Trophoblast cell (in vitro differentiated cells and primary cell): ENCODE measurements around the gene ANKRD60.

Source experiments
- DNase-seq, 2 donors: peaks; one replicate each; pipeline ENCODE4 v3.0.0-alpha.2; 2016
- H2AFZ ChIP-seq: 2 replicates; pipeline ENCODE4 v1.6.1; 2013; ENCODE audit warnings: low read length, moderate library complexity, mild to moderate bottlenecking; ENCODE audit not compliant: insufficient read depth, poor library complexity
- H2AK5ac ChIP-seq: 2 replicates; pipeline ENCODE4 v1.6.1; 2013; ENCODE audit warnings: mild to moderate bottlenecking, low read length
- H2BK120ac ChIP-seq: 2 replicates; pipeline ENCODE4 v1.6.1; 2013; ENCODE audit warnings: low read length, mild to moderate bottlenecking, moderate library complexity; ENCODE audit not compliant: insufficient read depth, poor library complexity
- H2BK12ac ChIP-seq: 2 replicates; pipeline ENCODE4 v1.6.1; 2013; ENCODE audit warnings: mild to moderate bottlenecking, low read length, moderate library complexity
- H2BK5ac ChIP-seq: 2 replicates; pipeline ENCODE4 v1.6.1; 2013; ENCODE audit warnings: low read length, low read depth, moderate library complexity, mild to moderate bottlenecking; ENCODE audit not compliant: poor library complexity
- H3K14ac ChIP-seq: 2 replicates; pipeline ENCODE4 v1.6.1; 2013; ENCODE audit warnings: mild to moderate bottlenecking, low read length
- H3K18ac ChIP-seq: 2 replicates; pipeline ENCODE4 v1.6.1; 2013; ENCODE audit warnings: mild to moderate bottlenecking, low read length
- H3K23ac ChIP-seq: 2 replicates; pipeline ENCODE4 v1.6.1; 2013; ENCODE audit warnings: low read length
- H3K27ac ChIP-seq: 2 replicates; pipeline ENCODE4 v1.5.1; 2013; ENCODE audit warnings: low read depth, mild to moderate bottlenecking, inconsistent platforms, low read length, moderate library complexity
- H3K27me3 ChIP-seq: 2 replicates; pipeline ENCODE4 v1.6.1; 2013; ENCODE audit warnings: inconsistent platforms, mild to moderate bottlenecking, low read length, moderate library complexity; ENCODE audit not compliant: insufficient read depth
- H3K36me3 ChIP-seq, 2 experiments: 1 replicate in 1 of 2; 2 replicates in 1 of 2; pipeline ENCODE4 v1.6.1; 2013; ENCODE audit warnings: low read length in 2 of 2, mild to moderate bottlenecking in 2 of 2, moderate library complexity in 1 of 2; ENCODE audit not compliant: insufficient read depth in 2 of 2, control insufficient read depth in 1 of 2
- H3K4ac ChIP-seq: 2 replicates; pipeline ENCODE4 v1.6.1; 2013; ENCODE audit warnings: low read depth, mild to moderate bottlenecking, low read length, moderate library complexity
- H3K4me1 ChIP-seq, 2 experiments: 1 replicate in 1 of 2; 2 replicates in 1 of 2; pipeline ENCODE4 v1.6.1; 2013; ENCODE audit warnings: low read length in 2 of 2, mild to moderate bottlenecking in 2 of 2, moderate library complexity in 1 of 2; ENCODE audit not compliant: insufficient read depth in 2 of 2, control insufficient read depth in 1 of 2
- H3K4me2 ChIP-seq: 2 replicates; pipeline ENCODE4 v1.6.1; 2013; ENCODE audit warnings: inconsistent platforms, mild to moderate bottlenecking, low read length, moderate library complexity
- H3K4me3 ChIP-seq: 2 replicates; pipeline ENCODE4 v1.5.1; 2013; ENCODE audit warnings: mild to moderate bottlenecking, low read depth, low read length, inconsistent platforms
- H3K79me1 ChIP-seq: one replicate; pipeline ENCODE4 v1.6.1; 2013; ENCODE audit warnings: low read length
- H3K79me2 ChIP-seq: 2 replicates; pipeline ENCODE4 v1.6.1; 2013; ENCODE audit warnings: low read length, mild to moderate bottlenecking; ENCODE audit not compliant: control insufficient read depth, insufficient read depth, poor library complexity
- H3K9ac ChIP-seq: 2 replicates; pipeline ENCODE4 v1.6.1; 2013; ENCODE audit warnings: mild to moderate bottlenecking, low read length
- H3K9me3 ChIP-seq: 2 replicates; pipeline ENCODE4 v1.6.1; 2013; ENCODE audit warnings: low read depth, mild to moderate bottlenecking, control low read depth, inconsistent platforms, low read length; ENCODE audit not compliant: insufficient read depth
- H4K12ac ChIP-seq: 2 replicates; pipeline ENCODE4 v1.6.1; 2013; ENCODE audit warnings: low read depth, mild to moderate bottlenecking, low read length, moderate library complexity
- H4K8ac ChIP-seq: 2 replicates; pipeline ENCODE4 v1.6.1; 2013; ENCODE audit warnings: low read depth, mild to moderate bottlenecking, low read length, moderate library complexity
- H4K91ac ChIP-seq: one replicate; pipeline ENCODE4 v1.6.1; 2013; ENCODE audit warnings: low read depth, mild to moderate bottlenecking, low read length, moderate library complexity
- WGBS: extraction: QIAGEN DNeasy Blood & Tissue Kit; methylation state at CpG from one replicate; pipeline ENCODE4 v1.1.7; 2013; ENCODE audit warnings: missing lambda C conversion rate; ENCODE audit not compliant: insufficient read length, insufficient coverage; ENCODE audit errors: extremely low coverage; 5-methylcytosine and 5-hydroxymethylcytosine counted together

Gene ANKRD60

GRCh38 chr20:58264271-58264670, 35.8 kb upstream of the ANKRD60 start:
- H3K14ac ChIP-seq, result no peak overlapping the region
- no CpG with 5 or more reads among the region's 6 CpGs for WGBS
- H4K91ac ChIP-seq, result no peak overlapping the region
- no peak for DNase-seq
- no peak overlapping the region for H3K4me2 ChIP-seq
- H3K27me3 ChIP-seq, result no peaks in the 10 kb centered on the region
- no peak overlapping the region for H3K27ac ChIP-seq
- no peak overlapping the region for H2BK12ac ChIP-seq
- no peaks in the 10 kb centered on the region for H3K79me2 ChIP-seq
- H4K8ac ChIP-seq, result no peak overlapping the region
- H3K9ac ChIP-seq, result no peak overlapping the region
- H3K36me3 ChIP-seq, result peaks cover 6% of the 10 kb centered on the region in 2 experiments
- H2BK120ac ChIP-seq, result no peak overlapping the region
- no peak overlapping the region for H3K18ac ChIP-seq
- H2AK5ac ChIP-seq, result no peak overlapping the region
- H2AFZ ChIP-seq, result no peak overlapping the region
- no peak overlapping the region for H3K23ac ChIP-seq
- no peak overlapping the region for H3K4ac ChIP-seq
- H4K12ac ChIP-seq, result no peak overlapping the region
- H3K4me3 ChIP-seq, result no peak overlapping the region
- H3K79me1 ChIP-seq, result no peaks in the 10 kb centered on the region
- H3K4me1 ChIP-seq, result no peaks in the 10 kb centered on the region
- H3K9me3 ChIP-seq, result peaks cover 5% of the 10 kb centered on the region
- no peak overlapping the region for H2BK5ac ChIP-seq

- no peak overlapping the region for H3K18ac ChIP-seq
- no peak overlapping the region for H3K4me3 ChIP-seq
- no peak overlapping the region for H2BK12ac ChIP-seq
- no peaks in the 10 kb centered on the region for H3K79me1 ChIP-seq
- no CpG with 5 or more reads among the region's 3 CpGs for WGBS
- H3K4me2 ChIP-seq, result no peak overlapping the region
- H2AK5ac ChIP-seq, result no peak overlapping the region
- no peaks in the 10 kb centered on the region for H3K9me3 ChIP-seq
- no peaks in the 10 kb centered on the region for H3K4me1 ChIP-seq
- no peak overlapping the region for H3K23ac ChIP-seq
- H3K27ac ChIP-seq, result no peak overlapping the region
- no peak for DNase-seq
- H3K14ac ChIP-seq, result no peak overlapping the region
- H2AFZ ChIP-seq, result no peak overlapping the region
- H3K9ac ChIP-seq, result no peak overlapping the region
- H2BK120ac ChIP-seq, result no peak overlapping the region
- no peak overlapping the region for H2BK5ac ChIP-seq
- H4K91ac ChIP-seq, result no peak overlapping the region
- H4K8ac ChIP-seq, result no peak overlapping the region
- no peak overlapping the region for H4K12ac ChIP-seq
- H3K36me3 ChIP-seq, result peaks cover 4 to 6% of the 10 kb centered on the region in 2 experiments
- H3K27me3 ChIP-seq, result no peaks in the 10 kb centered on the region
- no peak overlapping the region for H3K4ac ChIP-seq
- H3K79me2 ChIP-seq, result no peaks in the 10 kb centered on the region
These were observed 33.2 kb upstream of the ANKRD60 start for GRCh38 chr20:58261660-58262059.

GRCh38 chr20:58260006-58260405, 31.6 kb upstream of the ANKRD60 start:
- Histone ChIP-seq H3K79me2 (no peaks in the 10 kb centered on the region), H4K12ac (no peak overlapping the region), H3K23ac (no peak overlapping the region), H3K14ac (no peak overlapping the region), H3K9ac (no peak overlapping the region), H3K27me3 (no peaks in the 10 kb centered on the region), H4K91ac (no peak overlapping the region), H3K9me3 (no peaks in the 10 kb centered on the region), H3K4me1 (no peaks in the 10 kb centered on the region), H3K27ac (no peak overlapping the region), H3K18ac (no peak overlapping the region), H3K79me1 (no peaks in the 10 kb centered on the region), H2BK5ac (no peak overlapping the region), H3K4ac (no peak overlapping the region), H2BK12ac (no peak overlapping the region), H2AFZ (no peak overlapping the region), H3K4me2 (no peak overlapping the region), H3K36me3 (peaks cover 2 to 4% of the 10 kb centered on the region in 2 experiments), H2AK5ac (no peak overlapping the region), H2BK120ac (no peak overlapping the region), H3K4me3 (no peak overlapping the region), H4K8ac (no peak overlapping the region)
- WGBS, result no CpG with 5 or more reads among the region's 5 CpGs
- DNase-seq, result peak; percentile 40 to 80

- H2BK12ac ChIP-seq, result no peak overlapping the region
- H3K36me3 ChIP-seq, result no peaks in the 10 kb centered on the region
- no peak overlapping the region for H3K4me3 ChIP-seq
- no peak overlapping the region for H2AFZ ChIP-seq
- H4K91ac ChIP-seq, result no peak overlapping the region
- H3K23ac ChIP-seq, result no peak overlapping the region
- no peak overlapping the region for H3K4ac ChIP-seq
- H3K18ac ChIP-seq, result no peak overlapping the region
- no peak overlapping the region for H3K14ac ChIP-seq
- H3K4me2 ChIP-seq, result no peak overlapping the region
- no peak overlapping the region for H2AK5ac ChIP-seq
- H3K79me2 ChIP-seq, result no peaks in the 10 kb centered on the region
- H3K9ac ChIP-seq, result no peak overlapping the region
- no CpG with 5 or more reads among the region's 4 CpGs for WGBS
- H4K8ac ChIP-seq, result no peak overlapping the region
- no peak for DNase-seq
- H4K12ac ChIP-seq, result no peak overlapping the region
- no peak overlapping the region for H2BK5ac ChIP-seq
- no peaks in the 10 kb centered on the region for H3K9me3 ChIP-seq
- no peak overlapping the region for H2BK120ac ChIP-seq
- no peak overlapping the region for H3K27ac ChIP-seq
- H3K27me3 ChIP-seq, result no peaks in the 10 kb centered on the region
- H3K4me1 ChIP-seq, result no peaks in the 10 kb centered on the region
- H3K79me1 ChIP-seq, result no peaks in the 10 kb centered on the region
These were observed 28.4 kb upstream of the ANKRD60 start for GRCh38 chr20:58256842-58257241.
